Measurements from ENCODE around the gene NRAS. TPM values are rescaled to one million over a fixed set of nuclear protein-coding genes. Genes with fewer than 3 reads are reported as not detected.

Gene NRAS
- total RNA-seq, 1 experiment from 2014 or later = 72.9 TPM

GRCh38 chr1:114729782-114730181 is 13.2 kb upstream of the NRAS start:
- Mint-ChIP-seq H3K27ac (no peak overlapping the region; a peak in 1 of 7 replicates), H3K9me3 (no peaks in the 10 kb centered on the region), H3K4me1 (no peaks in the 10 kb centered on the region), H3K27me3 (ENCODE audit: low read depth) (no peaks in the 10 kb centered on the region), H3K4me3 (no peak overlapping the region), H3K36me3 (ENCODE audit: insufficient read depth in 1 of 3, low read depth in 3 of 3) (peaks cover 64 to 94% (median 88%) of the 10 kb centered on the region in 3 experiments)
- Histone ChIP-seq H3K27ac (ENCODE audit: insufficient read length, low read depth, low read length) (no peak overlapping the region), H2AK5ac (ENCODE audit: insufficient read length, low read length) (no peak overlapping the region), H3K56ac (ENCODE audit: insufficient read length, low read depth, low read length) (no peak overlapping the region), H2BK15ac (ENCODE audit: low read depth, low read length) (no peak overlapping the region), H3K79me2 (ENCODE audit: insufficient read depth, low read length) (no peaks in the 10 kb centered on the region), H3K9me3 (ENCODE audit: control insufficient read depth, low read depth, low read length) (no peaks in the 10 kb centered on the region), H2AFZ (ENCODE audit: low read length) (no peak overlapping the region), H3K79me1 (ENCODE audit: insufficient read depth, low read depth, low read length, poor library complexity, severe bottlenecking) (no peaks in the 10 kb centered on the region), H3T11ph (ENCODE audit: low read length) (no peak overlapping the region), H3K4me2 (ENCODE audit: insufficient read depth, insufficient read length, low read length) (no peak overlapping the region), H3K23ac (ENCODE audit: insufficient read length, low read depth, low read length) (no peak overlapping the region), H3K14ac (ENCODE audit: insufficient read depth, low read length) (no peak overlapping the region), H2BK5ac (ENCODE audit: insufficient read length, low read length) (no peak overlapping the region), H2BK12ac (ENCODE audit: insufficient read length, low read depth, low read length) (no peak overlapping the region), H4K20me1 (ENCODE audit: control insufficient read depth, insufficient read depth, insufficient read length) (no peaks in the 10 kb centered on the region), H3K18ac (ENCODE audit: insufficient read length, low read depth, low read length) (no peak overlapping the region), H4K5ac (ENCODE audit: insufficient read length, low read depth, low read length) (no peak overlapping the region), H3K4ac (ENCODE audit: low read depth, low read length) (no peak overlapping the region), H4K8ac (replicated peaks; ENCODE audit: insufficient read length, low read depth, low read length) (no peak overlapping the region), H2BK120ac (ENCODE audit: low read depth, low read length, poor library complexity, severe bottlenecking) (no peak overlapping the region), H4K91ac (ENCODE audit: insufficient read length, low read depth, low read length) (no peak overlapping the region), H3K9ac (ENCODE audit: extremely low read depth, insufficient read length, low read length) (no peak overlapping the region), H3K23me2 (ENCODE audit: insufficient read length, low read depth, low read length, poor library complexity, severe bottlenecking) (no peaks in the 10 kb centered on the region), H3K4me1 (ENCODE audit: insufficient read depth, low read length) (no peaks in the 10 kb centered on the region), H3K27me3 (ENCODE audit: insufficient read depth, low read length) (no peaks in the 10 kb centered on the region), H2BK20ac (ENCODE audit: low read depth, low read length, poor library complexity, severe bottlenecking) (no peak overlapping the region)
- DNase-seq = no peak
- no peak for TF ChIP-seq CTCF (conservative IDR thresholded peaks at IDR 0.05)
- WGBS (ENCODE audit: extremely low coverage, insufficient read length, low lambda C conversion rate) = no CpG with 5 or more reads among the region's 1 CpG

Data from H9 (cell line).